DMS79 (cell line): ENCODE measurements around the gene RCL1.

Experiments used
- DNase-seq: peaks from one replicate; lab custom pipeline; 2025; lab: John Stamatoyannopoulos, UW

The RCL1 gene

GRCh38 chr9:4811824-4812223, 19.1 kb downstream of the RCL1 start:
- DNase-seq = no peak

- DNase-seq = no peak
These were observed 20.1 kb downstream of the RCL1 start for GRCh38 chr9:4812858-4813257.

GRCh38 chr9:4814913-4815312, 22.2 kb downstream of the RCL1 start:
- DNase-seq = no peak

GRCh38 chr9:4815381-4815956, 22.7 kb downstream of the RCL1 start:
- DNase-seq = no peak

GRCh38 chr9:4820168-4820567, 27.4 kb downstream of the RCL1 start:
- DNase-seq = no peak

- no peak for DNase-seq
These were observed 28.4 kb downstream of the RCL1 start for GRCh38 chr9:4821133-4821532.

- no peak for DNase-seq
These were observed 29.3 kb downstream of the RCL1 start for GRCh38 chr9:4822057-4822456.

- DNase-seq = peak; percentile 3
These were observed 33.8 kb downstream of the RCL1 start for GRCh38 chr9:4826417-4827166.

- DNase-seq = no peak
These were observed 34.5 kb downstream of the RCL1 start for GRCh38 chr9:4827224-4827623.

- no peak for DNase-seq
These were observed 36.0 kb downstream of the RCL1 start for GRCh38 chr9:4828761-4829160.

- DNase-seq = no peak
These were observed 37.2 kb downstream of the RCL1 start for GRCh38 chr9:4829969-4830368.

- no peak for DNase-seq
These were observed 38.0 kb downstream of the RCL1 start for GRCh38 chr9:4830699-4831098.

GRCh38 chr9:4831119-4831518, 38.4 kb downstream of the RCL1 start:
- no peak for DNase-seq

GRCh38 chr9:4831944-4832343, 39.2 kb downstream of the RCL1 start:
- DNase-seq = no peak

GRCh38 chr9:4832786-4833579, 40.2 kb downstream of the RCL1 start:
- no peak for DNase-seq

- DNase-seq = no peak
These were observed 41.2 kb downstream of the RCL1 start for GRCh38 chr9:4833781-4834560.

GRCh38 chr9:4836676-4837075, 43.9 kb downstream of the RCL1 start:
- no peak for DNase-seq

GRCh38 chr9:4837261-4838188, 44.8 kb downstream of the RCL1 start:
- DNase-seq = no peak

GRCh38 chr9:4838189-4838546, 45.4 kb downstream of the RCL1 start:
- no peak for DNase-seq

GRCh38 chr9:4839470-4839912, 46.7 kb downstream of the RCL1 start:
- DNase-seq = no peak

GRCh38 chr9:4840018-4840417, 47.3 kb downstream of the RCL1 start:
- no peak for DNase-seq
